Measurements from ENCODE around the gene ZNRF2. TPM values are rescaled to one million over a fixed set of nuclear protein-coding genes. Genes with fewer than 3 reads are reported as not detected.

ZNRF2 gene
- total RNA-seq, 2 experiments from 2014 or later, result 9.6 to 10.5 TPM

- H3K9me3 Mint-ChIP-seq, result no peaks in the 10 kb centered on the region
- CTCF ChIA-PET, result interaction anchor here (1.2 to 3.6 kb wide), 7 partner anchors 26 to 189 kb away, joined by 3 to 21 read pairs (median 3); no protein-coding TSS in a partner anchor
- intact Hi-C loops (cut with micrococcal nuclease), result loop anchor here (2.0 to 10.0 kb wide), 3 partner anchors 61 to 219 kb away; partner anchors contain the start of gene MTURN
These were observed 69.1 kb downstream of the ZNRF2 start for GRCh38 chr7:30353532-30353931.

GRCh38 chr7:30353932-30354607, 69.7 kb downstream of the ZNRF2 start:
- DNase-seq, result no peak
- POLR2A ChIA-PET, result no interaction called here
- H3K9me3 Mint-ChIP-seq, result no peaks in the 10 kb centered on the region
- no peak overlapping the region for H3K4me3 Mint-ChIP-seq
- H3K36me3 Mint-ChIP-seq, result peaks cover 10% of the 10 kb centered on the region
- intact Hi-C loops (cut with micrococcal nuclease), result loop anchor here (2.0 to 10.0 kb wide), 3 partner anchors 61 to 219 kb away; partner anchors contain the start of gene MTURN
- no peaks in the 10 kb centered on the region for H3K27me3 Mint-ChIP-seq
- H3K27ac Mint-ChIP-seq, result no peak overlapping the region
- CTCF ChIA-PET, result interaction anchor here (1.2 to 3.6 kb wide), 6 partner anchors 27 to 78 kb away, joined by 3 to 21 read pairs (median 4); no protein-coding TSS in a partner anchor
- H3K4me1 Mint-ChIP-seq (ENCODE audit: low read depth), result peaks cover 24% of the 10 kb centered on the region

More at GRCh38 chr7:30353532-30353931, 69.1 kb downstream of the ZNRF2 start:
- no peak overlapping the region for H3K4me3 Mint-ChIP-seq
- peaks cover 8% of the 10 kb centered on the region for H3K36me3 Mint-ChIP-seq
- no peak for DNase-seq
- H3K27me3 Mint-ChIP-seq, result no peaks in the 10 kb centered on the region
- no peak overlapping the region for H3K27ac Mint-ChIP-seq
- peaks cover 28% of the 10 kb centered on the region for H3K4me1 Mint-ChIP-seq (ENCODE audit: low read depth)
- POLR2A ChIA-PET, result no interaction called here

- Mint-ChIP-seq H3K27ac (no peak overlapping the region), H3K36me3 (peaks cover 10% of the 10 kb centered on the region), H3K4me3 (no peak overlapping the region), H3K4me1 (ENCODE audit: low read depth) (peaks cover 19% of the 10 kb centered on the region), H3K27me3 (no peaks in the 10 kb centered on the region), H3K9me3 (no peaks in the 10 kb centered on the region)
- no peak for DNase-seq
- CTCF ChIA-PET, result no interaction called here
- intact Hi-C loops (cut with micrococcal nuclease), result loop anchor here (10.0 kb wide), 2 partner anchors 60 to 220 kb away; partner anchors contain the start of gene MTURN
- POLR2A ChIA-PET, result no interaction called here
These were observed 70.4 kb downstream of the ZNRF2 start for GRCh38 chr7:30354791-30355190.

GRCh38 chr7:30359957-30360356, 75.6 kb downstream of the ZNRF2 start:
- no peak overlapping the region for H3K4me3 Mint-ChIP-seq
- no peak overlapping the region for H3K27ac Mint-ChIP-seq
- ChIA-PET POLR2A (no interaction called here), CTCF (no interaction called here)
- no peaks in the 10 kb centered on the region for H3K9me3 Mint-ChIP-seq
- H3K36me3 Mint-ChIP-seq, result peaks cover 11% of the 10 kb centered on the region
- intact Hi-C loops (cut with micrococcal nuclease), result loop anchor here (10.0 kb wide), 2 partner anchors 55 to 225 kb away; partner anchors contain the start of gene MTURN
- H3K27me3 Mint-ChIP-seq, result no peaks in the 10 kb centered on the region
- no peak for DNase-seq
- H3K4me1 Mint-ChIP-seq (ENCODE audit: low read depth), result no peaks in the 10 kb centered on the region

GRCh38 chr7:30363778-30364563, 79.6 kb downstream of the ZNRF2 start:
- peaks cover 1% of the 10 kb centered on the region for H3K36me3 Mint-ChIP-seq
- intact Hi-C loops (cut with micrococcal nuclease), result no loop called here
- DNase-seq, result no peak
- H3K9me3 Mint-ChIP-seq, result no peaks in the 10 kb centered on the region
- POLR2A ChIA-PET, result no interaction called here
- no peak overlapping the region for H3K4me3 Mint-ChIP-seq
- H3K27me3 Mint-ChIP-seq, result no peaks in the 10 kb centered on the region
- no peak overlapping the region for H3K27ac Mint-ChIP-seq
- CTCF ChIA-PET, result interaction anchor here (0.6 kb wide), 1 partner anchor 23 kb away, joined by 3 read pairs; no protein-coding TSS in a partner anchor
- H3K4me1 Mint-ChIP-seq (ENCODE audit: low read depth), result no peaks in the 10 kb centered on the region

- Mint-ChIP-seq H3K27me3 (no peaks in the 10 kb centered on the region), H3K36me3 (peaks cover 1% of the 10 kb centered on the region), H3K4me3 (no peak overlapping the region), H3K9me3 (no peaks in the 10 kb centered on the region), H3K27ac (no peak overlapping the region), H3K4me1 (ENCODE audit: low read depth) (no peaks in the 10 kb centered on the region)
- intact Hi-C loops (cut with micrococcal nuclease), result no loop called here
- no peak for DNase-seq
- ChIA-PET POLR2A (no interaction called here), CTCF (interaction anchor here (0.5 to 0.6 kb wide), 2 partner anchors 142 to 224 kb away, joined by 3 read pairs; no protein-coding TSS in a partner anchor)
These were observed 80.4 kb downstream of the ZNRF2 start for GRCh38 chr7:30364773-30365172.

- H3K4me1 Mint-ChIP-seq (ENCODE audit: low read depth), result no peaks in the 10 kb centered on the region
- no peaks in the 10 kb centered on the region for H3K27me3 Mint-ChIP-seq
- ChIA-PET POLR2A (no interaction called here), CTCF (interaction anchor here (0.6 kb wide), 1 partner anchor 143 kb away, joined by 3 read pairs; no protein-coding TSS in a partner anchor)
- no peak for DNase-seq
- H3K9me3 Mint-ChIP-seq, result no peaks in the 10 kb centered on the region
- H3K27ac Mint-ChIP-seq, result no peak overlapping the region
- H3K4me3 Mint-ChIP-seq, result no peak overlapping the region
- intact Hi-C loops (cut with micrococcal nuclease), result no loop called here
- peaks cover 1% of the 10 kb centered on the region for H3K36me3 Mint-ChIP-seq
These were observed 81.2 kb downstream of the ZNRF2 start for GRCh38 chr7:30365621-30366020.

GRCh38 chr7:30366606-30367005, 82.2 kb downstream of the ZNRF2 start:
- Mint-ChIP-seq H3K27me3 (no peaks in the 10 kb centered on the region), H3K36me3 (peaks cover 5% of the 10 kb centered on the region), H3K27ac (no peak overlapping the region), H3K9me3 (no peaks in the 10 kb centered on the region), H3K4me1 (ENCODE audit: low read depth) (no peaks in the 10 kb centered on the region), H3K4me3 (no peak overlapping the region)
- intact Hi-C loops (cut with micrococcal nuclease), result no loop called here
- CTCF ChIA-PET, result no interaction called here
- POLR2A ChIA-PET, result no interaction called here
- DNase-seq, result no peak

- DNase-seq, result no peak
- CTCF ChIA-PET, result no interaction called here
- no peaks in the 10 kb centered on the region for H3K9me3 Mint-ChIP-seq
- no peak overlapping the region for H3K4me3 Mint-ChIP-seq
- POLR2A ChIA-PET, result no interaction called here
- peaks cover 5% of the 10 kb centered on the region for H3K36me3 Mint-ChIP-seq
- H3K27ac Mint-ChIP-seq, result no peak overlapping the region
- intact Hi-C loops (cut with micrococcal nuclease), result no loop called here
- no peaks in the 10 kb centered on the region for H3K27me3 Mint-ChIP-seq
- H3K4me1 Mint-ChIP-seq (ENCODE audit: low read depth), result no peaks in the 10 kb centered on the region
These were observed 83.2 kb downstream of the ZNRF2 start for GRCh38 chr7:30367561-30367960.

GRCh38 chr7:30369879-30370278, 85.5 kb downstream of the ZNRF2 start:
- ChIA-PET POLR2A (no interaction called here), CTCF (interaction anchor here (0.7 to 1.1 kb wide), 3 partner anchors 35 to 663 kb away, joined by 3 to 8 read pairs (median 3); no protein-coding TSS in a partner anchor)
- no peak for DNase-seq
- peaks cover 4% of the 10 kb centered on the region for H3K36me3 Mint-ChIP-seq
- no peak overlapping the region for H3K4me3 Mint-ChIP-seq
- no peaks in the 10 kb centered on the region for H3K27me3 Mint-ChIP-seq
- intact Hi-C loops (cut with micrococcal nuclease), result no loop called here
- no peaks in the 10 kb centered on the region for H3K9me3 Mint-ChIP-seq
- no peak overlapping the region for H3K27ac Mint-ChIP-seq
- H3K4me1 Mint-ChIP-seq (ENCODE audit: low read depth), result no peaks in the 10 kb centered on the region

- intact Hi-C loops (cut with micrococcal nuclease), result no loop called here
- no peak overlapping the region for H3K4me3 Mint-ChIP-seq
- ChIA-PET CTCF (no interaction called here), POLR2A (no interaction called here)
- no peak overlapping the region for H3K27ac Mint-ChIP-seq
- H3K36me3 Mint-ChIP-seq, result peaks cover 4% of the 10 kb centered on the region
- H3K27me3 Mint-ChIP-seq, result no peaks in the 10 kb centered on the region
- no peaks in the 10 kb centered on the region for H3K9me3 Mint-ChIP-seq
- H3K4me1 Mint-ChIP-seq (ENCODE audit: low read depth), result no peaks in the 10 kb centered on the region
- no peak for DNase-seq
These were observed 86.9 kb downstream of the ZNRF2 start for GRCh38 chr7:30371321-30371720.

- Mint-ChIP-seq H3K27me3 (no peaks in the 10 kb centered on the region), H3K9me3 (peaks cover 10% of the 10 kb centered on the region), H3K27ac (no peak overlapping the region), H3K36me3 (no peaks in the 10 kb centered on the region), H3K4me3 (no peak overlapping the region), H3K4me1 (ENCODE audit: low read depth) (no peaks in the 10 kb centered on the region)
- intact Hi-C loops (cut with micrococcal nuclease), result no loop called here
- no peak for DNase-seq
- ChIA-PET POLR2A (no interaction called here), CTCF (no interaction called here)
These were observed 93.9 kb downstream of the ZNRF2 start for GRCh38 chr7:30378275-30378674.

Measured in activated CD4-positive, alpha-beta memory T cell treated with anti-CD3 and anti-CD28 coated beads for 36 hours (primary cell).